IMR-90 (cell line): ENCODE results near the gene KDM2B. TPM values are rescaled to one million over a fixed set of nuclear protein-coding genes. Genes with fewer than 3 reads are reported as not detected.

ENCODE experiments used
- ATAC-seq: fragments of 200-7000 bp; cut with Tn5 transposase; 2 replicates; pipeline ENCODE4 v1.9.1; 2020; ENCODE audit warnings: low read depth, mild to moderate bottlenecking, moderate library complexity
- BruUV-seq: library from RNA; stranded (reverse); fragments of 400-500 nt; replicated peaks from 2 replicates; lab custom pipeline; 2021; lab: Mats Ljungman, UMichigan
- CTCF ChIA-PET: fragments of 300-600 bp; formaldehyde crosslinking; extraction: SDS; loops from one replicate; lab custom pipeline; 2021; ENCODE audit warnings: antibody characterized with exemption; lab: Yijun Ruan, JAX
- POLR2A ChIA-PET: fragments of 300-600 bp; sonication (Branson Sonifier 250); formaldehyde crosslinking; loops from one replicate; lab custom pipeline; 2022; ENCODE audit warnings: antibody characterized with exemption; ENCODE audit not compliant: unreplicated experiment; lab: Charles Lee
- DNase-seq: peaks from one replicate; pipeline ENCODE4 v3.0.0; 2013
- H2AFZ ChIP-seq: replicated peaks from 2 replicates; pipeline ENCODE3; 2013; ENCODE audit warnings: low read length, mild to moderate bottlenecking; ENCODE audit not compliant: poor library complexity
- H2AK5ac ChIP-seq: 2 replicates; pipeline ENCODE4 v1.6.1; 2013; ENCODE audit warnings: low read depth, low read length, inconsistent platforms
- H2AK9ac ChIP-seq: replicated peaks from 2 replicates; pipeline ENCODE3; 2013; ENCODE audit warnings: mild to moderate bottlenecking, low read depth, low read length, moderate library complexity; ENCODE audit not compliant: poor library complexity
- H2BK120ac ChIP-seq: 2 replicates; pipeline ENCODE4 v1.6.1; 2013; ENCODE audit warnings: low read depth, low read length, inconsistent platforms
- H2BK15ac ChIP-seq: 3 replicates; pipeline ENCODE4 v1.6.1; 2013; ENCODE audit warnings: low read depth, low read length, inconsistent platforms
- H2BK20ac ChIP-seq: 2 replicates; pipeline ENCODE4 v1.6.1; 2013; ENCODE audit warnings: low read depth, mild to moderate bottlenecking, inconsistent platforms, low read length, moderate library complexity
- H2BK5ac ChIP-seq: 2 replicates; pipeline ENCODE4 v1.6.1; 2013; ENCODE audit warnings: mild to moderate bottlenecking, low read depth, low read length, inconsistent platforms; ENCODE audit not compliant: poor library complexity, severe bottlenecking
- H3K14ac ChIP-seq: replicated peaks from 2 replicates; pipeline ENCODE4 v1.6.1; 2013; ENCODE audit warnings: low read depth, low read length, inconsistent platforms
- H3K18ac ChIP-seq: 2 replicates; pipeline ENCODE4 v1.6.1; 2013; ENCODE audit warnings: low read depth, low read length, control low read depth
- H3K23ac ChIP-seq: 2 replicates; pipeline ENCODE4 v1.6.1; 2013; ENCODE audit warnings: low read depth, low read length, inconsistent platforms
- H3K27ac ChIP-seq: 2 replicates; pipeline ENCODE4 v1.5.1; 2013; ENCODE audit warnings: mild to moderate bottlenecking, control low read depth, low read length; ENCODE audit not compliant: insufficient read depth
- H3K27me3 ChIP-seq: 2 replicates; pipeline ENCODE4 v1.6.1; 2013; ENCODE audit warnings: low read length; ENCODE audit not compliant: control insufficient read depth, insufficient read depth
- H3K36me3 ChIP-seq: 2 replicates; pipeline ENCODE4 v1.6.1; 2013; ENCODE audit warnings: low read length, mixed read lengths; ENCODE audit not compliant: control insufficient read depth, insufficient read depth
- H3K4ac ChIP-seq: 2 replicates; pipeline ENCODE4 v1.6.1; 2013; ENCODE audit warnings: low read depth, low read length, inconsistent platforms
- H3K4me1 ChIP-seq: 2 replicates; pipeline ENCODE4 v1.6.1; 2013; ENCODE audit warnings: low read length, mixed read lengths; ENCODE audit not compliant: control insufficient read depth, insufficient read depth
- H3K4me2 ChIP-seq: 2 replicates; pipeline ENCODE4 v1.6.1; 2013; ENCODE audit warnings: low read depth, mild to moderate bottlenecking, control low read depth, low read length, moderate library complexity
- H3K4me3 ChIP-seq: 2 replicates; pipeline ENCODE4 v1.5.1; 2013; ENCODE audit warnings: low read depth, mild to moderate bottlenecking, control low read depth, low read length, moderate library complexity; ENCODE audit not compliant: insufficient read depth
- H3K56ac ChIP-seq: 2 replicates; pipeline ENCODE4 v1.6.1; 2013; ENCODE audit warnings: low read length, inconsistent platforms; ENCODE audit not compliant: insufficient read depth; ENCODE audit errors: extremely low read depth
- H3K79me1 ChIP-seq, 2 experiments: 2 replicates each; pipeline ENCODE4 v1.6.1; 2013; ENCODE audit warnings: low read length in 2 of 2, inconsistent platforms in 1 of 2, low read depth in 1 of 2
- H3K9ac ChIP-seq: 2 replicates; pipeline ENCODE4 v1.6.1; 2013; ENCODE audit warnings: low read depth, low read length, control low read depth
- H3K9me1 ChIP-seq: 2 replicates; pipeline ENCODE4 v1.6.1; 2013; ENCODE audit warnings: low read length, inconsistent platforms; ENCODE audit not compliant: insufficient read depth
- H3K9me3 ChIP-seq: 2 replicates; pipeline ENCODE4 v1.6.1; 2013; ENCODE audit warnings: low read length; ENCODE audit not compliant: control insufficient read depth, insufficient read depth
- H4K20me1 ChIP-seq: 2 replicates; pipeline ENCODE4 v1.6.1; 2013; ENCODE audit warnings: low read length, inconsistent platforms; ENCODE audit not compliant: insufficient read depth
- H4K5ac ChIP-seq: 2 replicates; pipeline ENCODE4 v1.6.1; 2013; ENCODE audit warnings: mild to moderate bottlenecking, low read depth, low read length, control low read depth
- H4K8ac ChIP-seq, 2 experiments: 2 replicates each; pipeline ENCODE4 v1.6.1; 2013; ENCODE audit warnings: low read depth in 2 of 2, low read length in 2 of 2, control low read depth in 1 of 2, inconsistent platforms in 1 of 2
- H4K91ac ChIP-seq: 2 replicates; pipeline ENCODE4 v1.6.1; 2013; ENCODE audit warnings: low read depth, low read length, inconsistent platforms; ENCODE audit not compliant: insufficient read depth
- BHLHE40 ChIP-seq: fragments of 150-350 bp; IDR thresholded peaks from 2 replicates; pipeline ENCODE4 v1.6.1; 2016; ENCODE audit warnings: mild to moderate bottlenecking, low read depth, low read length
- CEBPB ChIP-seq: IDR thresholded peaks from 2 replicates; pipeline ENCODE4 v1.6.1; 2012; ENCODE audit warnings: low read depth, low read length, improper control_type of control experiment
- CHD1 ChIP-seq: IDR thresholded peaks from 2 replicates; pipeline ENCODE4 v1.6.1; 2012; ENCODE audit warnings: low read depth, low read length, improper control_type of control experiment
- CTCF ChIP-seq: conservative IDR thresholded peaks from 2 replicates; pipeline ENCODE4 v1.5.1; 2012; ENCODE audit warnings: mild to moderate bottlenecking, low read depth, low read length, improper control_type of control experiment
- FOS ChIP-seq: fragments of 150-350 bp; IDR thresholded peaks from 2 replicates; pipeline ENCODE4 v1.6.1; 2016; ENCODE audit warnings: low read depth, low read length
- MAFK ChIP-seq: IDR thresholded peaks from 2 replicates; pipeline ENCODE4 v1.6.1; 2012; ENCODE audit warnings: low read depth, low read length, improper control_type of control experiment
- MXI1 ChIP-seq: IDR thresholded peaks from 2 replicates; pipeline ENCODE4 v1.6.1; 2012; ENCODE audit warnings: low read depth, mild to moderate bottlenecking, low read length, moderate library complexity, borderline replicate concordance
- NFE2L2 ChIP-seq: fragments of 150-350 bp; IDR thresholded peaks from 2 replicates; pipeline ENCODE4 v1.6.1; 2016; ENCODE audit warnings: low read depth, mild to moderate bottlenecking, low read length
- POLR2A ChIP-seq: IDR thresholded peaks from 2 replicates; pipeline ENCODE4 v1.6.1; 2012; ENCODE audit warnings: mild to moderate bottlenecking, low read depth, low read length
- RAD21 ChIP-seq: IDR thresholded peaks from 2 replicates; pipeline ENCODE4 v1.6.1; 2012; ENCODE audit warnings: low read length, improper control_type of control experiment
- RCOR1 ChIP-seq: IDR thresholded peaks from 2 replicates; pipeline ENCODE4 v1.6.1; 2012; ENCODE audit warnings: mild to moderate bottlenecking, low read length, improper control_type of control experiment; ENCODE audit not compliant: insufficient replicate concordance
- RFX5 ChIP-seq: IDR thresholded peaks from 2 replicates; pipeline ENCODE4 v1.8.0; 2012; ENCODE audit warnings: low read depth, mild to moderate bottlenecking, low read length, moderate library complexity
- SMC3 ChIP-seq: fragments of 150-350 bp; IDR thresholded peaks from 2 replicates; pipeline ENCODE4 v1.6.1; 2016; ENCODE audit warnings: low read depth, mild to moderate bottlenecking, antibody characterized with exemption, low read length, moderate library complexity
- USF2 ChIP-seq: fragments of 150-350 bp; IDR thresholded peaks from 2 replicates; pipeline ENCODE4 v1.6.1; 2017; ENCODE audit warnings: mild to moderate bottlenecking, antibody characterized with exemption, low read length, low read depth
- WGBS, 2 experiments: methylation state at CpG; one replicate each; pipeline versions ENCODE4 v1.1.5 to v1.1.7; 2013; ENCODE audit warnings: missing lambda C conversion rate in 2 of 2; ENCODE audit not compliant: insufficient read length in 1 of 2; ENCODE audit errors: extremely low coverage in 2 of 2; 5-methylcytosine and 5-hydroxymethylcytosine counted together
- dilution Hi-C: fragments of 300-500 bp; cut with HindIII; formaldehyde crosslinking; loops from one replicate; pipeline ENCODE4 v1.14.3; 2018; ENCODE audit warnings: low sequenced_read_pairs; ENCODE audit not compliant: unreplicated experiment
- in situ Hi-C: fragments of 300-500 bp; cut with MboI; formaldehyde crosslinking; loops from 3 replicates; pipeline ENCODE4 v1.14.3; 2019; ENCODE audit warnings: low sequenced_read_pairs, inconsistent platforms, mixed read lengths
- intact Hi-C: fragments of 100-400 bp; cut with micrococcal nuclease; formaldehyde crosslinking; loops from 2 replicates; pipeline ENCODE4 v1.10.0; 2022
- polyA plus RNA-seq, 3 experiments: library from polyadenylated mRNA; depleted of rRNA; stranded (reverse); fragments of >200 nt; gene quantifications; 2 replicates each; pipeline ENCODE4 v1.2.3, GENCODE V29; 2012; ENCODE audit warnings: low replicate concordance in 1 of 3
- total RNA-seq: library from RNA; depleted of rRNA; stranded (reverse); fragments of >200 nt; gene quantifications from 2 replicates; pipeline ENCODE4 v1.2.3, GENCODE V29; 2012
- TF ChIP-seq, protein P1 (sequence below): fragments of 150-350 bp; IDR thresholded peaks from 2 replicates; pipeline ENCODE4 v1.6.1; 2016; ENCODE audit warnings: low read depth, mild to moderate bottlenecking, low read length, moderate library complexity, borderline replicate concordance

Gene KDM2B
- total and polyA plus RNA-seq, 2 of the 4 experiments (the other 2 are of a cell fraction): 22.6 to 24.2 TPM

GRCh38 chr12:121388421-121388981, 192.3 kb downstream of the KDM2B start:
- Histone ChIP-seq H3K9me1 (peaks cover 6% of the 10 kb centered on the region; the same call in 1 of the 2 replicates), H3K4me1 (peaks cover 5% of the 10 kb centered on the region), H3K36me3 (no peaks in the 10 kb centered on the region), H3K56ac (no peak overlapping the region), H3K9ac (no peak overlapping the region), H3K4me2 (peak overlapping the region; percentile 24; the same call in 1 of the 2 replicates), H3K27ac (peak overlapping the region; percentile 24), H4K91ac (peak overlapping the region; percentile 87), H2AK5ac (peak overlapping the region; percentile 95), H2AK9ac (peak overlapping the region; percentile 77), H4K8ac (peak overlapping the region; percentile 48 to 81), H2BK5ac (peak overlapping the region; percentile 73), H2BK15ac (peak overlapping the region; percentile 85; the same call in 2 of the 3 replicates), H3K79me1 (no peaks in the 10 kb centered on the region), H3K23ac (peak overlapping the region; percentile 40; the same call in 1 of the 2 replicates), H4K5ac (peak overlapping the region; percentile 13; the same call in 1 of the 2 replicates), H3K18ac (peak overlapping the region; percentile 63; the same call in 1 of the 2 replicates), H3K4ac (peak overlapping the region; percentile 84), H2AFZ (peak overlapping the region; percentile 91), H2BK20ac (peak overlapping the region; percentile 92), H4K20me1 (no peaks in the 10 kb centered on the region), H2BK120ac (peak overlapping the region; percentile 84), H3K9me3 (no peaks in the 10 kb centered on the region), H3K4me3 (no peak overlapping the region), H3K14ac (peak overlapping the region; percentile 39), H3K27me3 (no peaks in the 10 kb centered on the region)
- peak; percentile 94 for DNase-seq
- intact Hi-C loops (no loop called here), in situ Hi-C loops (no loop called here), dilution Hi-C loops (no loop called here)
- ChIA-PET POLR2A (interaction anchor here (0.5 kb wide), 1 partner anchor 191 kb away, joined by 3 read pairs; no protein-coding TSS in a partner anchor), CTCF (interaction anchor here (0.6 kb wide), 1 partner anchor 85 kb away, joined by 3 read pairs; no protein-coding TSS in a partner anchor)
- peak; percentile 94 for ATAC-seq
- BruUV-seq: no TSS peak
- no CpG with 5 or more reads among the region's 5 CpGs for WGBS, 2 experiments
- TF ChIP-seq FOS (peak; percentile 51), NFE2L2 (peak; percentile 57), CHD1 (no peak), BHLHE40 (no peak), POLR2A (no peak), MAFK (no peak), CTCF (no peak), RFX5 (no peak), MXI1 (no peak), USF2 (no peak), SMC3 (no peak), RAD21 (no peak), RCOR1 (no peak), CEBPB (peak; percentile 82)
- TF ChIP-seq, protein P1, sequence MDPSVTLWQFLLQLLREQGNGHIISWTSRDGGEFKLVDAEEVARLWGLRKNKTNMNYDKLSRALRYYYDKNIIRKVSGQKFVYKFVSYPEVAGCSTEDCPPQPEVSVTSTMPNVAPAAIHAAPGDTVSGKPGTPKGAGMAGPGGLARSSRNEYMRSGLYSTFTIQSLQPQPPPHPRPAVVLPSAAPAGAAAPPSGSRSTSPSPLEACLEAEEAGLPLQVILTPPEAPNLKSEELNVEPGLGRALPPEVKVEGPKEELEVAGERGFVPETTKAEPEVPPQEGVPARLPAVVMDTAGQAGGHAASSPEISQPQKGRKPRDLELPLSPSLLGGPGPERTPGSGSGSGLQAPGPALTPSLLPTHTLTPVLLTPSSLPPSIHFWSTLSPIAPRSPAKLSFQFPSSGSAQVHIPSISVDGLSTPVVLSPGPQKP: no peak
